Airway epithelial cell (primary cell): ENCODE data around the gene TYSND1. TPM values are rescaled to one million over a fixed set of nuclear protein-coding genes. Genes with fewer than 3 reads are reported as not detected.

Experiments used
- total RNA-seq: library from RNA; depleted of rRNA; stranded (reverse); fragments of >200 nt; gene quantifications from 2 replicates; pipeline ENCODE4 v1.2.3, GENCODE V29; 2015

The TYSND1 gene, protein sequence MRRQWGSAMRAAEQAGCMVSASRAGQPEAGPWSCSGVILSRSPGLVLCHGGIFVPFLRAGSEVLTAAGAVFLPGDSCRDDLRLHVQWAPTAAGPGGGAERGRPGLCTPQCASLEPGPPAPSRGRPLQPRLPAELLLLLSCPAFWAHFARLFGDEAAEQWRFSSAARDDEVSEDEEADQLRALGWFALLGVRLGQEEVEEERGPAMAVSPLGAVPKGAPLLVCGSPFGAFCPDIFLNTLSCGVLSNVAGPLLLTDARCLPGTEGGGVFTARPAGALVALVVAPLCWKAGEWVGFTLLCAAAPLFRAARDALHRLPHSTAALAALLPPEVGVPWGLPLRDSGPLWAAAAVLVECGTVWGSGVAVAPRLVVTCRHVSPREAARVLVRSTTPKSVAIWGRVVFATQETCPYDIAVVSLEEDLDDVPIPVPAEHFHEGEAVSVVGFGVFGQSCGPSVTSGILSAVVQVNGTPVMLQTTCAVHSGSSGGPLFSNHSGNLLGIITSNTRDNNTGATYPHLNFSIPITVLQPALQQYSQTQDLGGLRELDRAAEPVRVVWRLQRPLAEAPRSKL
- 32.9 and 46.7 TPM in 2 replicates for total RNA-seq

DNA sequence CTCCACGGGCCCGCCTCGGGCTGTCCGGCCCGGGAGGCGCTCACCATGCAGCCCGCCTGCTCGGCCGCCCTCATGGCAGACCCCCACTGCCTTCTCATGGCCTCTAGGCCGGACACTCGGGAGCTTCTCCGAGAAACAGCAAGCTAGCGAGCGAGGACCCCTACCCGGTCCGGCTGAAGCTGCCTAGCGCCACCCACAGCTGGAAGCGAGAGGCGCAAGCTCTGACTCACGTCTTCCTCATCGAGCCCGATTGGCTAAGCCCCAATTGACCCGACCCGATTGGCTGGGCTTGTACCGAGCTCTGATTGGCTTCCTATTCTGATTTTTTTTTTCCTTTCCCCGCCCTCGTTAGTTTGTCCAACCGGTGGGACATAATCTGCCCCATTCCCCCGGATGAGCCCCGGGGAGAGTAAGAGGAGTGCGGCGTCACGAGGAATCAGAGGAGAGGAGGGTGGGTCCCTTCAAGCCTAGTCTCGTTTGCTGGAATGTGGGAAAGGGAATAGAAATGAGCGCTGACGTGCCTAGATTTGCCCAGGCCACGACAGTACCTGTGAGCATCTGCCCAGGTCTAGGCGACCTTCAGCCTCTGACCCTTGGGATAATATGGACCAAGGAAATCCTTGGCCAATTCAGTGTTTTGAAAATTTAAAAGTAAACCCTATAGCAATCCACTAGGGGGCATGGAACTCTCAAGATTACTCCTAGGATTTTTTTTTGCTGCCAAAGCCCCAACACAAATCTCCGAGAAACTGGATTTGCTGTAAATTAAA is at the start of gene TYSND1:
TYSND1 (minus strand) TSS at position 212 of the 770 bp plus-strand sequence; CDS start at position 98, 114 bp downstream.

DNA sequence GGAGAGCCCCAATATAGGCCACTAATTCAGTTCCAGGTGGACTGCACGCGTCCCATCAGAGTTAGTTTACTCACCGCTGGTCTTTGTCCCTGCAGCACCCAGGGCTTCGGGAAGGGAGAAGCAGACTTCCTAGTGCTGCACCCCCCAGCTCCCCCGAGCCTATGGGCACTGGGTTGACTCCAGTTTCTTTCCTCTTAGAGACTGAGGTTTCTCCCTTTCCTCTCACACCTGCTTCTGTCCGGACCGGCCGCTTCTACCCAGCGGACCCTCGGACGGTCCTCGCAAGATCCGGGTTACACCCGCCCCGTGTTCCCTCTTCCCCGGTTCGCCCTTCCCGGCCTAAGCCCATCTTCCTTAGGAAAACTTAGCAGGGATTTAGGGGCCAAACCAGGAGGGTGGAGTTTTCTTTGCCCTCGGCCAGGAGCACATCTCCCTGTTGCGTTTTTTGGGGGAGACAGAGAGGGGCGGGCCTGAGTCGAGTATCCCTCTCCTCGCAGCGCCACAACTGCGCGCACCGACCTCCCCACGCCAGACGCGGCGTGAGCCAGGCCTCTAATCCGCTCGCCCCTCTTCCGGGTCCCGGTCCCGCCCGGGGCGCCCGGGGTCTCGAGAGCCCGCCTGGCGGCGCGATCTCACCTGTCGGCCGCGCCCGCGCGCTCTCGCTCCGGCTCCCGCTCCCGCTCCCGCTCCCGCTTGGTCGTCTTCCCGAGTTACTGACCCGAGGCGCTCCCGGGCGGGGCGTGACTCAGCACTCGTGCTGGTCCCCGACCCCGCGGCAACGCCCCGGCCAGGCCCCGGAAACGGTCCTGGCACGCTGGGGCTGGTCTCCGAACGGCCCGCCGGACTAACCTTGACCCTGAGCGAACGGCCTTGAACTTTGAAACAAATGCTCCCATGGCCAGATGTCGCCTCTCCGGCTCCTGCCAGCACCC is 14.1 kb downstream of the TYSND1 start, which contains the start of gene AIFM2:
AIFM2 (minus strand) TSS at position 728 of the 932 bp plus-strand sequence. CDS start 8,741 bp downstream, outside the sequence.

Other genes starting within 250 kb of the TYSND1 start
- gene MACROH2A2, start 93.9 kb downstream of the TYSND1 start, total RNA-seq: 41.2 and 44.4 TPM in 2 replicates
- 1.2 and 2.5 TPM in 2 replicates for gene AIFM2, start 13.9 kb downstream of the TYSND1 start, total RNA-seq
- 55.3 and 67.7 TPM in 2 replicates for gene SAR1A, start 23.8 kb upstream of the TYSND1 start, total RNA-seq
- 212 and 230 TPM in 2 replicates for gene PPA1, start 86.7 kb upstream of the TYSND1 start, total RNA-seq
- gene NPFFR1, start 137.3 kb upstream of the TYSND1 start, total RNA-seq: not detected in 2 replicates
- 21.9 and 25.7 TPM in 2 replicates for gene LRRC20, start 235.9 kb upstream of the TYSND1 start, total RNA-seq